Right kidney (tissue), 1 donor: Measurements from ENCODE around the gene CDA.
"Not testable (repeated sequence)": the region's sequence is repeated elsewhere in the genome, so short reads cannot be mapped to it uniquely, and the experiment has no call there.

ENCODE experiments used
- DNase-seq: peaks from one replicate; pipeline ENCODE4 v3.0.0-alpha.2; 2016

CDA gene

DNA sequence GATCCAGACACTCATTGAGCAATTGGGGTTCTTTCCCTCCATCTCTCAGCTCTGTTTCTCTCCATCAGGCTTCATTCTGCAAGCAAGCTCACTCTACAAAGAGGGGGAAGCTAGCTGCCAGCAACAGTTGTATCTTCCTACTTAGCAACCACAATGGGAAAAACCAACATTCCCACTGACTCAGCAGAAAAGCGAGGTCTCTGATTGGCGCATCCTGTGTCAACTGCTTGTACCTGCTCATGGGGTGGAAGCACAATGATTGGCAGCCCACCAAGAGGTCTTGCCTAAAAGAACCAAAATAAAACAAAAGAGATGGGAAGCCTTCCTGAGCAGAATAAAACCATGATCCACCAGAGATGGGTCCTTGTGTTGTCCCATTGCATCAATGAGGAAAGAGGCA, 4.0 kb upstream of the CDA start:
- DNase-seq: no peak

DNA sequence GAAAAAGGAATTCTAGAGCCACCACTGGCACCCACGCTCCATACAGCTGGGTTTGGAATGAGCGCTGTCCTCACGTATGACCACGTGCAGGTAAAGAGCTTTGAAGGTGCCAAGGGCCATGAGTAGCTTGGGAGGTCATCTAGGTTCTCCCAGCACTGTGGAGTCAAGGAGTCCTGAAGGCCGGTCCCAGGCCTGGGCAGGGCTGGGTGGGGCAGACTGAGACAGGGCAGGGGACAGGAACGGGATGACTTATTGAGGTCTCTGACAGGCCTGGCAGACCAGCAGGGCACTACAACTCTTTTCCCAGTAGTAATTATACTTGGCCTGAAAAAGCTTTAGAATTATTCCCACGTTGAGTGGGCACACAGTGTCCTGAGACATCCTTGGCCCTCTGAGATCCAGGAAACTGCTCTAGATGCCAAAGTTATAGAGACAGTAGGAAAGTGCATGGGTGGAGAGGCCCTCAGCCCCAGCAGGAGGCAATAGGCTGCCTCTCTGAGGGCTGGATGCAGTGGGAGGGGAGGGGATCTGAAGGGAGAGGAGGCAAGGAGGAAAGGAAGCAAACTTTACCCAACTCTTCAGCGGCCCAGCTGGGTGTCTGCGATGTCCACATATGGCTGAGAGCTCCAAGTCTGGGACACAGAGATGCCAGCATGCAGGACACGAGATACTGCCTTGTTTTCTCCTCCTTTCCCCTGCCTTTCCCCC, 1.8 kb upstream of the CDA start:
- DNase-seq: no peak

GRCh38 chr1:20587661-20588053, 1.2 kb upstream of the CDA start:
- no peak for DNase-seq

GRCh38 chr1:20589331-20590278, 708 bp downstream of the CDA start:
- peak; percentile 83 for DNase-seq

- DNase-seq: peak; percentile 41
Measured at GRCh38 chr1:20590306-20590777, 1.4 kb downstream of the CDA start.

DNA sequence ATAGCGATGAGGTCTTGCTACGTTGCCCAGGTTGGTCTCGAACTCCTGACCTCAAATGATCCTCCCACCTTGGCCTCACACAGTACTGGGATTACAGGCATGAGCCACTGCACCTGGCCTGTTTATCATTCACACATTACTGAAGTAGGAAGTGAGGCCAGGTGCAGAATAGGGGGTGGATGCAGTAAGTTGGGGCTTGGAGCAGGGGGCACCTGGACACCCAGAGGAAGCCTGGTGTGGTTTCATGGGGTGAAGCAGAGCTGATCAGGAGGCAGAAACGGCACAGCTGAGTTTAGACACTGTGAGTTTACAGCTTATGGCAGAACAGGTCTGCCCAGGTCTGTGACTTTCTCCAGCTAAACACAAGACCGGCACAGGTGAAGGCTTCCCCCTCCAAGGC, 4.9 kb downstream of the CDA start:
- no peak for DNase-seq

- DNase-seq: no peak
Measured at GRCh38 chr1:20594746-20595145, 5.8 kb downstream of the CDA start.

GRCh38 chr1:20596106-20596505, 7.2 kb downstream of the CDA start:
- no peak for DNase-seq

- DNase-seq: no peak
Measured at GRCh38 chr1:20597650-20598049, 8.8 kb downstream of the CDA start.

DNA sequence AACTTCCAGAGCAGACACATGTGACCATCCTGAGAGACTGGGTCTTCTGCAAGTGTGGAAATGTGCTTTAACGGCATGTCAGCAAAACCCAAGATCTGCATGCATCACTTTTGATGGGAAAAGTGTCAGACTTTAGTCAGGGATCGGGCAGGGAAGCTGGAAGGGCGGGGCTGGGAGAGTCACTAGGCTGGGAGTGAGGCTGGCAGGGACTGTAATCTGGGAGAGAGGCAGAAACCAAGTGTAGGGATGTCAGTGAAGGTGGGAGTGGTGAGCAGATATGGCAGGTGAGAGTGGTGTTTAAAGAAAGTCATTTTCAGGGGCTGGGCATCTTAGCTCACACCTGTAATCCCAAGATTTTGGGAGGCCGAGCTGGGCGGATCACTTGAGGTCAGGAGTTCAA, 11.3 kb downstream of the CDA start:
- no peak for DNase-seq

DNA sequence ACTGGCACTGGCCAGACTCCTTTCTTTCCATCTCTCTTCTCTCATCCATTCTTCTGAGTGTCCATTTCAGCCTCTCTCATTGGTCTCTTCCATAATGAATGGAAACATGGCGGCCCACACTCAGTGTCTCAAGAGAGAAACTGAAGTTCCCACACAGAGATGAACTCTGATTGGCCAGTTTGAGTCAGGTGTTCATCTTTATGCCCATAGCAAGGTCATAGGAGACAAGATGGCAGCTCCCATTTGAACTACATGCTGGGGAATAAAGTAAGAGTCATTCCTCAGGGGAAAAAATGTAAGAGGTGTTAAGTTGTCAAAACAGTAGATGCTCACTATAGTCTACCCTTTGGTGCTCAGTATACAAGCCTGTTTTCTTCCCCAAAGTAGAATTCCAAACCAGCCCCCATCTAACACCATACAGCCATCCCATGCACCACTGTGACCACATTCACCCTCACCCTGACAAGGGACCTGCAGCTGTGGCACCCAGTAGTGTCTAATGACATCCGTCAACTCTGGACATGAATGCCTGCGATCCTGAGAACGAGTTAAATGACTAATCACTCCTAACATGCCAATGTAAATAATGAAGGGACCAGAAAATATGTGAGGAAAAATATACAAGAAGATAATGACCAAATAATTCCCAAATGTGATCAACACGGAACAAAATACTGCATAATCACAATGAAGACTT, 12.4 kb downstream of the CDA start:
- no peak for DNase-seq

GRCh38 chr1:20602851-20603450, 14.1 kb downstream of the CDA start:
- no peak for DNase-seq

GRCh38 chr1:20603504-20604464, 14.9 kb downstream of the CDA start:
- no peak for DNase-seq

DNA sequence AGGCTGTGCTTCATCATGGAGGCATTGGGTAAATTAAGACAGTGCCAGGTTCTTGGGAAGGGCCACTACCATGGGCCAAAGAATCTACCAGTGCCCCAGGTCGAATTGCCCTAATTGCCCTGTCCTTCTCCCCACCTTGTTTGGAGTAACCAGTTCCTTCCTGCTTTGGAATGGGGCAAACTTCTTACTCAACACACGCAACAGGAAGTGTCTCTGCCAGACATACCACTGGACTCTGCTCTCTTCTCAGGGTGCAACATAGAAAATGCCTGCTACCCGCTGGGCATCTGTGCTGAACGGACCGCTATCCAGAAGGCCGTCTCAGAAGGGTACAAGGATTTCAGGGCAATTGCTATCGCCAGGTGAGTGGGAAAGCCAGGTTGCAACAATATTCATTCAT, 15.8 kb downstream of the CDA start:
- no peak for DNase-seq

DNA sequence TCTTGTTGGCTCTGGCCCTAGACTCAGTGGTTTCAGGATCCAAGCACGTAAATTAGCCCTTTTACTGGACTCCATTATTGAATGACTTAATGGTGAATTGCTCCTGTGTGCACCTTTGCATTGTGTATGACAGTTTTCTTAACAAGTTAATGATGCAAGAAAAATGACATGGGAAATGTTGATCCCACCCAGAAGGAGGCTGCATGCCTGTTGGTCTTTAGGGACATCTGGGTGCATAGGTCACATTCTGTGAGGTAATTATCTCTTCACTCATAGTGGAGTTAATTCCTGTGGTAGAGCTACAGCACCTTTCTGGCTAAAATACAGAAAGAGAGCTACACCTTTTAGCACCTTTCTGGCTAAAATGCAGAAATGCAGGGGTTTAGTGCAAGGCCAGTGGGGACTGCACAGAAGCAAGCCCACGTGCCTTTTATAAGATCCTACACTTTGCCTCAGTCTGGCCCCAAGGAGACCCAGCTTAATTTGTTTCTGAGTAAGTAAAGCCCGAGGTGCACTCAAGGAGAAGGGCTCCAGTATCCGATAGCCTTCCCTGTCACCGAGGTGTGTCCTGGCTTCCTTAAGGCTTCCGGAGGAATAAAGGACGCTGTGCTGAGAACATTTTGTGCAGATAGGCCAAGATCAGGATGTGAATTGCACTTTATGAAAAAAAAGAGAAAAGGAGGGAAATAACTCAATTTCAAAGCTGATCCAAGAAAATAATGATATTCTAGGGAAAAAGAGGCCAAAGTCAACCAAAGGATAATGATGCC, 18.1 kb downstream of the CDA start:
- not testable (repeated sequence) for DNase-seq

DNA sequence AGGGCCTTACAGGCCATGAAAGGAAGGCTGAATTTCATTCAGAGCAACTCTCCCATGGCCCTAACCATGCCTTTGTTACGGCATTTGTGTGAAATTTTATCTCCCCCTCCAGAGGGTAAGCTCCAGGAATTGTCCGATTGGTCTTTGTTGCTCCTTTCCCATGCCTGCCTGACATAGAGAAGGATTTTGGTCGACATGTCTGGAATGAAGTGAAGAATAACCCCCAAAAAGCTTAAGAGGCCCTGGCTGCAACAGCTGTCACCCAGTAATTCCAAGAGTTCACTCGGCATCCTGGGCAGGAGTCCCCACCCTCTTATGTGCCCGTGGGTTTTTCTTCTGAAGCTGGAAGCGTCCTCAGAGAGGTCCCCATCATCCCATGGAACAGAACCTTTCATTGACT, 20.6 kb downstream of the CDA start:
- no peak for DNase-seq

GRCh38 chr1:20610970-20611369, 22.1 kb downstream of the CDA start:
- DNase-seq: no peak

DNA sequence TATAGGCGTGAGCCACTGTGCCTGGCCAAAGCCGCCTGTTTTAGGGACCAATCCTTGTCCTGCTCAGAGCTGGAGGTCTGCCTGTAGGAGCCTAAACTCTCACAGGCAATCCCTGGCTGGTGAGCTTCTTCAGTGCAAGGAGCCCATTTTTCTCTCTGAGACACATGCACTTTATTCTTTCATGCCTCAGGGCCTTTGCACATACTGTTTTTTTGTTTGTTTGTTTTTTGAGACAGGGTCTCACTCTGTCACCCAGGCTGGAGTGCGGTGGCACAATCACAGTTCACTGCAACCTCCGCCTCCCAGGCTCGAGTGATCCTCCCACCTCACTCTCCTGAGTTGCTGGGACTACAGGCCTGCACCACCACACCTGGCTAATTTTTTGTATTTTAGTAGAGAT, 22.8 kb downstream of the CDA start:
- no peak for DNase-seq

- DNase-seq: no peak
Measured at GRCh38 chr1:20612221-20612746, 23.4 kb downstream of the CDA start.

DNA sequence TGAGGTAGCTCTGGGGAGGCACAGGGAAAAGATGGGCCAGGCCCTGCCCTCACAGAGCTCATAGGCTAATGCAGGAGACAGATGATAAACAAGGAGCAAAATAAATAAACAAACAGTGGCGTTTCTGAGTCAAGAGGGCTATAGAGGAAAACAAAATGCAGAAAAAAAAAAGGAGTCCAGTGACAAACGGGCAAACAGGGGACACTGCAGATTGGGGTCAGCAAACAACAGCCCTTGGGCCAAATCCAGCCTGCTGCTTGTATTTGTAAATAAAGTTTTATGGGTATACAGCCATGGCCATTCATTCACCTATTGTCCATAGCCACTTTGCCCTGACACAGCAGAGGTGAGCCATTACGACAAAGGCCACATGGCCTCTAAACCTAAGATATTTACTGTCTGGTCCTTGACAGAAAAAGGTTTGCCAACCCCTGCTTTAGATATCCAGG, 25.3 kb downstream of the CDA start:
- no peak for DNase-seq
